SK-N-SH (cell line): ENCODE data around the gene PTPN5. TPM values are rescaled to one million over a fixed set of nuclear protein-coding genes. Genes with fewer than 3 reads are reported as not detected.

Experiments used
- CTCF ChIA-PET: fragments of 300-600, 350-600 bp; formaldehyde crosslinking; extraction: SDS; loops from one replicate; lab custom pipeline; 2021; lab: Yijun Ruan, JAX
- POLR2A ChIA-PET: fragments of 350-600 bp; sonication (Branson Sonifier 250); formaldehyde crosslinking; extraction: SDS; loops from one replicate; lab custom pipeline; 2020; ENCODE audit warnings: antibody characterized with exemption, inconsistent platforms; lab: Yijun Ruan, JAX
- DNase-seq: peaks from one replicate; pipeline ENCODE4 v3.0.0; 2012
- H2AFZ ChIP-seq: fragments of 200-600 bp; sonication (generic); 2 replicates; pipeline ENCODE4 v1.8.1; 2016; ENCODE audit warnings: antibody characterized with exemption, mild to moderate bottlenecking, low read depth
- H3F3A ChIP-seq: fragments of 200-600 bp; sonication (generic); replicated peaks from 2 replicates; pipeline ENCODE3; 2016; ENCODE audit warnings: antibody characterized with exemption, mild to moderate bottlenecking; ENCODE audit not compliant: insufficient read depth
- H3K27ac ChIP-seq, 2 experiments: fragments of 200-500 bp in 1 of 2; fragments of 200-600 bp in 1 of 2; sonication (Bioruptor generic) in 1 of 2; sonication (generic), shearing (Covaris generic) in 1 of 2; 2 replicates each; pipeline versions ENCODE4 v1.5.1 to v1.6.1; 2014 to 2016; ENCODE audit warnings: low read depth in 2 of 2, inconsistent platforms in 1 of 2, low read length in 1 of 2, mild to moderate bottlenecking in 1 of 2, mixed read lengths in 1 of 2
- H3K27me3 ChIP-seq: fragments of 200-600 bp; sonication (generic), shearing (Covaris generic); 2 replicates; pipeline ENCODE4 v1.6.1; 2016; ENCODE audit warnings: mixed run types; ENCODE audit not compliant: insufficient read depth
- H3K36me3 ChIP-seq, 2 experiments: fragments of 200-500 bp in 1 of 2; fragments of 200-600 bp in 1 of 2; sonication (Bioruptor generic) in 1 of 2; sonication (generic) in 1 of 2; replicated peaks in 1 of 2; 2 replicates each; pipeline versions ENCODE3 to v1.5.1; 2014 to 2016; ENCODE audit warnings: low read length in 1 of 2, mild to moderate bottlenecking in 1 of 2; ENCODE audit not compliant: insufficient read depth in 2 of 2, control insufficient read depth in 1 of 2
- H3K4me1 ChIP-seq, 2 experiments: fragments of 200-500 bp in 1 of 2; fragments of 200-600 bp in 1 of 2; sonication (Bioruptor generic) in 1 of 2; sonication (generic), shearing (Covaris generic) in 1 of 2; 2 replicates each; pipeline versions ENCODE4 v1.5.1 to v1.6.1; 2014 to 2016; ENCODE audit warnings: low read depth in 1 of 2, low read length in 1 of 2, mixed run types in 1 of 2; ENCODE audit not compliant: insufficient read depth in 2 of 2, control insufficient read depth in 1 of 2
- H3K4me2 ChIP-seq: fragments of 200-600 bp; sonication (generic), shearing (Covaris generic); 2 replicates; pipeline ENCODE4 v1.6.1; 2017; ENCODE audit warnings: mixed run types
- H3K4me3 ChIP-seq, 2 experiments: fragments of 200-500 bp in 1 of 2; fragments of 200-600 bp in 1 of 2; sonication (Bioruptor generic) in 1 of 2; sonication (generic), shearing (Covaris generic) in 1 of 2; 2 replicates each; pipeline versions ENCODE4 v1.5.1 to v1.8.1; 2014 to 2016; ENCODE audit warnings: low read depth in 2 of 2, inconsistent platforms in 1 of 2, low read length in 1 of 2, mild to moderate bottlenecking in 1 of 2, mixed read lengths in 1 of 2, moderate library complexity in 1 of 2
- H3K79me2 ChIP-seq: fragments of 200-600 bp; sonication (generic); 2 replicates; pipeline ENCODE4 v1.8.1; 2017; ENCODE audit warnings: mild to moderate bottlenecking; ENCODE audit not compliant: insufficient read depth
- H3K9ac ChIP-seq: fragments of 200-600 bp; sonication (generic); 2 replicates; pipeline ENCODE4 v1.6.1; 2017; ENCODE audit warnings: mixed run types
- H3K9me2 ChIP-seq: fragments of 200-600 bp; sonication (generic); 2 replicates; pipeline ENCODE4 v1.6.1; 2017; ENCODE audit warnings: mixed run types
- H3K9me3 ChIP-seq: fragments of 200-600 bp; sonication (generic); 2 replicates; pipeline ENCODE4 v1.6.1; 2017; ENCODE audit warnings: mixed run types, mild to moderate bottlenecking, moderate library complexity
- H4K20me1 ChIP-seq: fragments of 200-600 bp; sonication (generic); 2 replicates; pipeline ENCODE4 v1.6.1; 2017; ENCODE audit warnings: mild to moderate bottlenecking, mixed run types; ENCODE audit not compliant: insufficient read depth
- CHD2 ChIP-seq: fragments of 150-350 bp; IDR thresholded peaks from 2 replicates; pipeline ENCODE4 v1.6.1; 2018; ENCODE audit warnings: low read length; ENCODE audit not compliant: partially characterized antibody
- ELF1 ChIP-seq: IDR thresholded peaks from 2 replicates; pipeline ENCODE4 v1.4.0; 2012
- EZH2phosphoT487 ChIP-seq: fragments of 200-600 bp; sonication (generic); IDR thresholded peaks from 2 replicates; pipeline ENCODE4 v1.6.1; 2017; ENCODE audit warnings: low read depth, mixed run types, mild to moderate bottlenecking, antibody characterized with exemption, moderate library complexity, borderline replicate concordance
- FOXJ3 ChIP-seq: sonication (generic); formaldehyde crosslinking; IDR thresholded peaks from 2 replicates; pipeline ENCODE4 v1.5.1; 2020; ENCODE audit warnings: mild to moderate bottlenecking, missing genetic modification reagents
- FOXM1 ChIP-seq: IDR thresholded peaks from 2 replicates; pipeline ENCODE4 v1.4.0; 2012; ENCODE audit warnings: low read depth, mild to moderate bottlenecking
- JUND ChIP-seq: IDR thresholded peaks from 2 replicates; pipeline ENCODE4 v1.4.0; 2012
- MEF2A ChIP-seq: IDR thresholded peaks from 2 replicates; pipeline ENCODE4 v1.4.0; 2012; ENCODE audit warnings: low read depth, borderline replicate concordance
- MXI1 ChIP-seq: IDR thresholded peaks from 2 replicates; pipeline ENCODE4 v1.6.1; 2012; ENCODE audit warnings: mild to moderate bottlenecking, low read depth, low read length, improper control_type of control experiment
- NRF1 ChIP-seq: IDR thresholded peaks from 2 replicates; pipeline ENCODE4 v1.6.1; 2012; ENCODE audit warnings: low read depth, mild to moderate bottlenecking, low read length
- POLR2AphosphoS5 ChIP-seq: IDR thresholded peaks from 2 replicates; pipeline ENCODE4 v1.6.1; 2012; ENCODE audit warnings: low read depth, low read length
- RAD21 ChIP-seq: IDR thresholded peaks from 2 replicates; pipeline ENCODE4 v1.6.1; 2012; ENCODE audit warnings: mild to moderate bottlenecking, low read length
- RFX5 ChIP-seq: IDR thresholded peaks from 2 replicates; pipeline ENCODE4 v1.6.1; 2012; ENCODE audit warnings: mild to moderate bottlenecking, improper control_type of control experiment, low read length
- RXRA ChIP-seq: IDR thresholded peaks from 2 replicates; pipeline ENCODE4 v1.4.0; 2012; ENCODE audit warnings: low read depth, mild to moderate bottlenecking, borderline replicate concordance
- SIN3A ChIP-seq: IDR thresholded peaks from 2 replicates; pipeline ENCODE4 v1.6.1; 2012; ENCODE audit warnings: low read depth, mild to moderate bottlenecking, low read length, moderate library complexity, borderline replicate concordance
- YY1 ChIP-seq: IDR thresholded peaks from 2 replicates; pipeline ENCODE4 v1.4.0; 2012; ENCODE audit warnings: low read depth, mild to moderate bottlenecking
- WGBS: methylation state at CpG from one replicate; pipeline ENCODE4 v1.1.6; 2017; ENCODE audit warnings: low lambda C conversion rate; 5-methylcytosine and 5-hydroxymethylcytosine counted together
- polyA plus RNA-seq, 3 experiments: library from polyadenylated mRNA; depleted of rRNA; stranded (reverse); fragments of >200 nt; gene quantifications; 2 replicates each; pipeline ENCODE4 v1.2.3, GENCODE V29; 2012
- TF ChIP-seq, protein P1 (sequence below): IDR thresholded peaks from 2 replicates; pipeline ENCODE4 v1.6.1; 2012; ENCODE audit warnings: mild to moderate bottlenecking, low read depth, low read length, moderate library complexity
- TF ChIP-seq, protein P2 (sequence below): IDR thresholded peaks from 2 replicates; pipeline ENCODE4 v1.4.0; 2012; ENCODE audit warnings: low read depth, borderline replicate concordance
- TF ChIP-seq, protein P3 (sequence below): IDR thresholded peaks from 2 replicates; pipeline ENCODE4; 2012
- TF ChIP-seq, protein P4 (sequence below): fragments of 200-600 bp; sonication (generic); IDR thresholded peaks from 2 replicates; pipeline ENCODE4 v1.6.1; 2017; ENCODE audit warnings: antibody characterized with exemption, mild to moderate bottlenecking, moderate library complexity

PTPN5 gene
- polyA plus RNA-seq, 1 of the 3 experiments (the other 2 are of a cell fraction) = not detected

DNA sequence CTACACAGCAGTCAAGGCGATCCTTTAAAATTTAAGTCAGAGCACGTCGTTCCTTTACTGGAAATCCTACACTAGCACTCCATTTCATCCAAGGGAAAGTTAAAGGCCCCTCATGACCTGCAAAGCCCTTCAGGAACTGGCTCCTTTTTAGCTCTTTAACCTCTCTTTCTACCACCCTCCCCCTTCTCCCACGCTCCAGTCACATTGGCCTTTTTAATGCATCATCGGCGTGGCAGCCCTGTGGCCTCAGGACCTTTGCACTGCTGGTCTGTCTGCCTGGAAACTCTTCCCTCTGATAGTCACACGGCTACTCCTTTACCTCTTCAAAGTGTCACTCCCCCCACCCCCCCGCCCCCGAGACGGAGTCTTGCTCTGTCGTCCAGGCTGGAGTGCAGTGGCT, 1.2 kb upstream of the PTPN5 start:
- no peaks in the 10 kb centered on the region for H3K79me2 ChIP-seq
- DNase-seq = no peak
- no peaks in the 10 kb centered on the region for H4K20me1 ChIP-seq
- no peaks in the 10 kb centered on the region for H3K9me3 ChIP-seq
- no peaks in the 10 kb centered on the region for H3F3A ChIP-seq
- peaks cover 50% of the 10 kb centered on the region for H3K27me3 ChIP-seq
- H3K36me3 ChIP-seq = no peaks in the 10 kb centered on the region
- H2AFZ ChIP-seq = no peak overlapping the region
- WGBS = 64% methylated on average over 11 of the region's 11 CpGs
- H3K9me2 ChIP-seq = no peaks in the 10 kb centered on the region
- H3K4me1 ChIP-seq = peaks cover 0 to 2% of the 10 kb centered on the region in 2 experiments; a peak in 1 of 4 replicates
- no peak overlapping the region for H3K4me2 ChIP-seq
- TF ChIP-seq, protein P1, sequence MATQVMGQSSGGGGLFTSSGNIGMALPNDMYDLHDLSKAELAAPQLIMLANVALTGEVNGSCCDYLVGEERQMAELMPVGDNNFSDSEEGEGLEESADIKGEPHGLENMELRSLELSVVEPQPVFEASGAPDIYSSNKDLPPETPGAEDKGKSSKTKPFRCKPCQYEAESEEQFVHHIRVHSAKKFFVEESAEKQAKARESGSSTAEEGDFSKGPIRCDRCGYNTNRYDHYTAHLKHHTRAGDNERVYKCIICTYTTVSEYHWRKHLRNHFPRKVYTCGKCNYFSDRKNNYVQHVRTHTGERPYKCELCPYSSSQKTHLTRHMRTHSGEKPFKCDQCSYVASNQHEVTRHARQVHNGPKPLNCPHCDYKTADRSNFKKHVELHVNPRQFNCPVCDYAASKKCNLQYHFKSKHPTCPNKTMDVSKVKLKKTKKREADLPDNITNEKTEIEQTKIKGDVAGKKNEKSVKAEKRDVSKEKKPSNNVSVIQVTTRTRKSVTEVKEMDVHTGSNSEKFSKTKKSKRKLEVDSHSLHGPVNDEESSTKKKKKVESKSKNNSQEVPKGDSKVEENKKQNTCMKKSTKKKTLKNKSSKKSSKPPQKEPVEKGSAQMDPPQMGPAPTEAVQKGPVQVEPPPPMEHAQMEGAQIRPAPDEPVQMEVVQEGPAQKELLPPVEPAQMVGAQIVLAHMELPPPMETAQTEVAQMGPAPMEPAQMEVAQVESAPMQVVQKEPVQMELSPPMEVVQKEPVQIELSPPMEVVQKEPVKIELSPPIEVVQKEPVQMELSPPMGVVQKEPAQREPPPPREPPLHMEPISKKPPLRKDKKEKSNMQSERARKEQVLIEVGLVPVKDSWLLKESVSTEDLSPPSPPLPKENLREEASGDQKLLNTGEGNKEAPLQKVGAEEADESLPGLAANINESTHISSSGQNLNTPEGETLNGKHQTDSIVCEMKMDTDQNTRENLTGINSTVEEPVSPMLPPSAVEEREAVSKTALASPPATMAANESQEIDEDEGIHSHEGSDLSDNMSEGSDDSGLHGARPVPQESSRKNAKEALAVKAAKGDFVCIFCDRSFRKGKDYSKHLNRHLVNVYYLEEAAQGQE = no peak
- TF ChIP-seq MEF2A (no peak), MXI1 (no peak), FOXM1 (no peak), SIN3A (no peak), POLR2AphosphoS5 (no peak), EZH2phosphoT487 (no peak), RAD21 (no peak), YY1 (no peak), CHD2 (no peak), RFX5 (no peak), ELF1 (no peak), FOXJ3 (no peak), NRF1 (no peak), JUND (no peak), RXRA (no peak)
- TF ChIP-seq, protein P2, sequence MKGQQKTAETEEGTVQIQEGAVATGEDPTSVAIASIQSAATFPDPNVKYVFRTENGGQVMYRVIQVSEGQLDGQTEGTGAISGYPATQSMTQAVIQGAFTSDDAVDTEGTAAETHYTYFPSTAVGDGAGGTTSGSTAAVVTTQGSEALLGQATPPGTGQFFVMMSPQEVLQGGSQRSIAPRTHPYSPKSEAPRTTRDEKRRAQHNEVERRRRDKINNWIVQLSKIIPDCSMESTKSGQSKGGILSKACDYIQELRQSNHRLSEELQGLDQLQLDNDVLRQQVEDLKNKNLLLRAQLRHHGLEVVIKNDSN = no peak
- TF ChIP-seq, protein P3, sequence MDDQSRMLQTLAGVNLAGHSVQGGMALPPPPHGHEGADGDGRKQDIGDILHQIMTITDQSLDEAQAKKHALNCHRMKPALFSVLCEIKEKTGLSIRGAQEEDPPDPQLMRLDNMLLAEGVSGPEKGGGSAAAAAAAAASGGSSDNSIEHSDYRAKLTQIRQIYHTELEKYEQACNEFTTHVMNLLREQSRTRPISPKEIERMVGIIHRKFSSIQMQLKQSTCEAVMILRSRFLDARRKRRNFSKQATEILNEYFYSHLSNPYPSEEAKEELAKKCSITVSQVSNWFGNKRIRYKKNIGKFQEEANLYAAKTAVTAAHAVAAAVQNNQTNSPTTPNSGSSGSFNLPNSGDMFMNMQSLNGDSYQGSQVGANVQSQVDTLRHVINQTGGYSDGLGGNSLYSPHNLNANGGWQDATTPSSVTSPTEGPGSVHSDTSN = no peak
- TF ChIP-seq, protein P4, sequence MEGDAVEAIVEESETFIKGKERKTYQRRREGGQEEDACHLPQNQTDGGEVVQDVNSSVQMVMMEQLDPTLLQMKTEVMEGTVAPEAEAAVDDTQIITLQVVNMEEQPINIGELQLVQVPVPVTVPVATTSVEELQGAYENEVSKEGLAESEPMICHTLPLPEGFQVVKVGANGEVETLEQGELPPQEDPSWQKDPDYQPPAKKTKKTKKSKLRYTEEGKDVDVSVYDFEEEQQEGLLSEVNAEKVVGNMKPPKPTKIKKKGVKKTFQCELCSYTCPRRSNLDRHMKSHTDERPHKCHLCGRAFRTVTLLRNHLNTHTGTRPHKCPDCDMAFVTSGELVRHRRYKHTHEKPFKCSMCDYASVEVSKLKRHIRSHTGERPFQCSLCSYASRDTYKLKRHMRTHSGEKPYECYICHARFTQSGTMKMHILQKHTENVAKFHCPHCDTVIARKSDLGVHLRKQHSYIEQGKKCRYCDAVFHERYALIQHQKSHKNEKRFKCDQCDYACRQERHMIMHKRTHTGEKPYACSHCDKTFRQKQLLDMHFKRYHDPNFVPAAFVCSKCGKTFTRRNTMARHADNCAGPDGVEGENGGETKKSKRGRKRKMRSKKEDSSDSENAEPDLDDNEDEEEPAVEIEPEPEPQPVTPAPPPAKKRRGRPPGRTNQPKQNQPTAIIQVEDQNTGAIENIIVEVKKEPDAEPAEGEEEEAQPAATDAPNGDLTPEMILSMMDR = no peak
- TF ChIP-seq, all 33 proteins: peak for 0
- Histone ChIP-seq H3K4me3 (no peak overlapping the region), H3K27ac (no peak overlapping the region), H3K9ac (no peak overlapping the region)
- CTCF ChIA-PET = interaction anchor here (1.6 to 14.4 kb wide), 3 partner anchors 10 to 60 kb away, joined by 4 to 185 read pairs (median 23); no protein-coding TSS in a partner anchor
- POLR2A ChIA-PET = no interaction called here
